ENCODE measurements around the gene ECI1.
"Not testable (repeated sequence)": the region's sequence is repeated elsewhere in the genome, so short reads cannot be mapped to it uniquely, and the experiment has no call there.

ECI1 gene

GRCh38 chr16:2209258-2210008 is 42.0 kb downstream of the ECI1 start:
- DNase-seq, result no peak

- no peak for DNase-seq
Observed at GRCh38 chr16:2208772-2209171, 42.6 kb downstream of the ECI1 start.

- no peak for DNase-seq
Observed at GRCh38 chr16:2208308-2208707, 43.1 kb downstream of the ECI1 start.

GRCh38 chr16:2207872-2208271 is 43.5 kb downstream of the ECI1 start:
- no peak for DNase-seq

- no peak for DNase-seq
Observed at GRCh38 chr16:2206780-2207433, 44.5 kb downstream of the ECI1 start.

GRCh38 chr16:2206420-2206779 is 45.0 kb downstream of the ECI1 start:
- no peak for DNase-seq

GRCh38 chr16:2205967-2206313 is 45.4 kb downstream of the ECI1 start:
- DNase-seq, result no peak

GRCh38 chr16:2205104-2205966 is 46.1 kb downstream of the ECI1 start, which contains the start of gene MLST8:
Gene MLST8 (plus strand): TSS chr16:2205454. CDS start chr16:2206086, 632 bp downstream.
- DNase-seq, result peak; percentile 94

GRCh38 chr16:2204416-2205103 is 46.8 kb downstream of the ECI1 start:
- no peak for DNase-seq

GRCh38 chr16:2203119-2203688 is 48.2 kb downstream of the ECI1 start:
- DNase-seq, result not testable (repeated sequence)

- DNase-seq, result no peak
Observed at GRCh38 chr16:2200313-2200712, 51.1 kb downstream of the ECI1 start.

GRCh38 chr16:2199621-2200139 is 51.7 kb downstream of the ECI1 start:
- no peak for DNase-seq

- no peak for DNase-seq
Observed at GRCh38 chr16:2199095-2199494, 52.3 kb downstream of the ECI1 start.

GRCh38 chr16:2198283-2198682 is 53.1 kb downstream of the ECI1 start:
- no peak for DNase-seq

GRCh38 chr16:2197765-2198164 is 53.6 kb downstream of the ECI1 start:
- DNase-seq, result no peak

GRCh38 chr16:2196981-2197511 is 54.3 kb downstream of the ECI1 start:
- no peak for DNase-seq

- peak; percentile 11 for DNase-seq
Observed at GRCh38 chr16:2196162-2196980, 55.0 kb downstream of the ECI1 start, which contains the start of gene CASKIN1. Gene CASKIN1 (minus strand): TSS chr16:2196605. CDS start chr16:2196432, 173 bp downstream.

- DNase-seq, result peak; percentile 5
Observed at GRCh38 chr16:2195322-2196161, 55.8 kb downstream of the ECI1 start.

- DNase-seq, result peak; percentile 70
Observed at GRCh38 chr16:2194852-2195321, 56.5 kb downstream of the ECI1 start.

Measured in CD4-positive, alpha-beta T cell treated with Interleukin-12 subunit alpha and Interleukin-12 subunit beta, for 1 hour (primary cell).